ENCODE measurements around the gene UBAC2. TPM values are rescaled to one million over a fixed set of nuclear protein-coding genes. Genes with fewer than 3 reads are reported as not detected.

UBAC2 gene
- total RNA-seq, 4 donors from 2014 or later: 51.0 to 71.5 (median 61.1) TPM

DNA sequence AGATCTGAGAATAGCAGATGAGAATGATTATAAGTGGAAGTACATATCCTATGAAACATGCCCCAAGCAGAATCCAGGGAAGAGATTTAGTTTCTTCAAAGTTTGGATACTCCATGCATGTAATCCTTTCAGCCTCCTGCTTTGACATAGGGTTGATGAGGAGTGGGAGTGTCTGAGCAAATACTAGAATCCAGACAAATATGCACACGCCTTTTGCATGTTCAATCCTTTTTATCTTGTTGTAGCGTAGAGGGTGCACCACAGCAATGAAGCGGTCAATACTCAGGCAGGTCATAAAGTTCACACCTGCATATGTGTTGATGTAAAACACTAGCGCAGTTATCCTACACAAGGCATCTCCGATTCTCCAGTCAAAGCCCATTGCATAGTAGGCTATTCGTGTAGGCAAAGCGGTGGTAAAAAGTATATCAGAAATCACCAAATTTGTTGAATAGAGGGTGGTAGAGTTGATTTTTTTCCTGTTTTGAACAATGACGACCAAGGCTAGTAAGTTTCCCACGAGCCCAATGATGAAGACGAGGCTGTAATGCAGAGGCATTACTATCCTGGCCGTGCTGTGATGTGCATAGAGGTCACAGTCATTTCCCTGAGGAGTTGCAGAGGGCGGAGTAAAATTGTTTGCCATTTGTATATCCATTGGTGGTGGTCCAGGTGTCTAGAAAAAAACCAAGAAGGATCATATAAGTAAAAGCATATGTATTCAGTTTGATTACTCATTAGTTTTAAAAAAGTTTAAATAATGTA lies 95.0 kb downstream of the UBAC2 start:
- intact Hi-C loops (cut with DNase I; ENCODE audit: low total_unique reads) (no loop called here), in situ Hi-C loops (cut with MboI; ENCODE audit: low sequenced_read_pairs in 4 of 4) (no loop called here)
- Histone ChIP-seq H3K27me3 (no peaks in the 10 kb centered on the region), H3K9me3 (no peaks in the 10 kb centered on the region), H3K4me3 (no peak overlapping the region), H3K4me1 (peaks cover 0 to 4% of the 10 kb centered on the region in 2 donors), H3K36me3 (no peaks in the 10 kb centered on the region), H3K27ac (no peak overlapping the region)
- ATAC-seq: no peak
- no peak for DNase-seq
- no peak for TF ChIP-seq POLR2A (IDR thresholded peaks at IDR 0.05)
- TF ChIP-seq, protein P1, sequence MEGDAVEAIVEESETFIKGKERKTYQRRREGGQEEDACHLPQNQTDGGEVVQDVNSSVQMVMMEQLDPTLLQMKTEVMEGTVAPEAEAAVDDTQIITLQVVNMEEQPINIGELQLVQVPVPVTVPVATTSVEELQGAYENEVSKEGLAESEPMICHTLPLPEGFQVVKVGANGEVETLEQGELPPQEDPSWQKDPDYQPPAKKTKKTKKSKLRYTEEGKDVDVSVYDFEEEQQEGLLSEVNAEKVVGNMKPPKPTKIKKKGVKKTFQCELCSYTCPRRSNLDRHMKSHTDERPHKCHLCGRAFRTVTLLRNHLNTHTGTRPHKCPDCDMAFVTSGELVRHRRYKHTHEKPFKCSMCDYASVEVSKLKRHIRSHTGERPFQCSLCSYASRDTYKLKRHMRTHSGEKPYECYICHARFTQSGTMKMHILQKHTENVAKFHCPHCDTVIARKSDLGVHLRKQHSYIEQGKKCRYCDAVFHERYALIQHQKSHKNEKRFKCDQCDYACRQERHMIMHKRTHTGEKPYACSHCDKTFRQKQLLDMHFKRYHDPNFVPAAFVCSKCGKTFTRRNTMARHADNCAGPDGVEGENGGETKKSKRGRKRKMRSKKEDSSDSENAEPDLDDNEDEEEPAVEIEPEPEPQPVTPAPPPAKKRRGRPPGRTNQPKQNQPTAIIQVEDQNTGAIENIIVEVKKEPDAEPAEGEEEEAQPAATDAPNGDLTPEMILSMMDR (IDR thresholded peaks at IDR 0.05 in 4 of 5, conservative IDR thresholded peaks at IDR 0.05 in 1 of 5): no peak

DNA sequence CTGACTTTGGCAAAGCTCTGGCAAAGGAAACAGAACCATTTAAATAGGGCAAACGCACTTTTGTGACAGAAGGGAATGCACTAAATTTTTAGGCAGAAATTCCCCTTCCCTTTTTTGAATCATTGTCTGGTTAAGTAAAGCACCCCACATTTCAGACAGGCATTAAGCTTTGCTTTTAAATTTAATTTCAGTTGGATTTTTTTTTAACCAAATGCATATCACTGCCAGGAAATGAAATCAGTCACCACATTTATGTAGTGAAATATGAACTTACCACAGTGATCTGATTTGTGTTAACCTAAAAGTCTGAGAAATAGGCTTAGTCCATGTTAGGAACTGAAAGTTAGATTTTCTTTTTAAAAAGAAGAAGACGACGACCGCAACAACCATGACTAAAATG lies 95.7 kb downstream of the UBAC2 start:
- peaks cover 0 to 4% of the 10 kb centered on the region in 2 donors for H3K4me1 ChIP-seq
- DNase-seq (no peak), ATAC-seq (no peak)
- in situ Hi-C loops (cut with MboI; ENCODE audit: low sequenced_read_pairs in 4 of 4) (no loop called here), intact Hi-C loops (cut with DNase I; ENCODE audit: low total_unique reads) (no loop called here)
- H3K9me3 ChIP-seq: no peaks in the 10 kb centered on the region
- H3K36me3 ChIP-seq: no peaks in the 10 kb centered on the region
- no peaks in the 10 kb centered on the region for H3K27me3 ChIP-seq
- no peak overlapping the region for H3K27ac ChIP-seq
- TF ChIP-seq POLR2A (IDR thresholded peaks at IDR 0.05): no peak
- H3K4me3 ChIP-seq: no peak overlapping the region

DNA sequence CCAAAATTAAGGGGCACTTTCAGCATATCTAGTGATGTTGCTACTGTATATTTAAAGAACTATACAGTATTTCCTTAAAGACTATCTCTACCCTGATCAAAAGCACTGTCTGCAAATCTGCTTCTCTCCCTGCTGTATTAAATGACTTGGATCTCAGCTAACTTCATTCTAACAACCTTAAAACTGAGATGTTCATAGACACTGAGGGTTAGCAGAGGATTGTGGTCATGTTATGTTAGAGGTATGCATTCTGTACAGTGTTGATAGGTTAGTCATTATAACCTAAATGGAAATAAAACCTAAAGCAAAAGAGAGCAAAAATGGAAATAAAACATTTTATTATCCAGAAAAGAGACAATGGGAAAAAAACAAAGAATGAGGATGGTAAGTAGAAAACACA lies 96.7 kb downstream of the UBAC2 start:
- no peaks in the 10 kb centered on the region for H3K9me3 ChIP-seq
- intact Hi-C loops (cut with DNase I; ENCODE audit: low total_unique reads): no loop called here

DNA sequence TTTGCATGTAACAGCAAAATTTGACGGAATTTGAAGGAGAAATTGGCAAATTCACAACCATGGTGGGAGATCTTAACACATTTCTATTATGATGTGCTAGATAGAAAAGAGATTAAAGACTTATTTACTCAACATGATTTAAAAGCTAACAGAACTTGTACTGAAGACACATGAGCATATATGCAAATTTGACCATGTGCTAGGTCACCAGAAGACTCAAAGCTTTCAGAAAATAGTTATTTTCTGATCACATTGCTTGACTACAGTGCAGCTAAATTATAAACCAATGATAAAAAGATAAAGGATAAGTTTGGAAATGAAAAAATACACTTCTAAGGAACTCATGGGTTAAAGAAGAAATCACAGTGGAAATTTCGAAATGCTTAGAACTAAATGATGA lies 97.4 kb downstream of the UBAC2 start:
- Histone ChIP-seq H3K27ac (no peak overlapping the region), H3K4me1 (peaks cover 0 to 4% of the 10 kb centered on the region in 2 donors), H3K9me3 (no peaks in the 10 kb centered on the region), H3K27me3 (no peaks in the 10 kb centered on the region), H3K36me3 (no peaks in the 10 kb centered on the region), H3K4me3 (no peak overlapping the region)
- in situ Hi-C loops (cut with MboI; ENCODE audit: low sequenced_read_pairs in 4 of 4): no loop called here
- intact Hi-C loops (cut with DNase I; ENCODE audit: low total_unique reads): no loop called here
- ATAC-seq (no peak), DNase-seq (no peak)
- TF ChIP-seq, protein P1 (IDR thresholded peaks at IDR 0.05 in 4 of 5, conservative IDR thresholded peaks at IDR 0.05 in 1 of 5): no peak
- no peak for TF ChIP-seq POLR2A (IDR thresholded peaks at IDR 0.05)

More for the DNA sequence above, 96.7 kb downstream of the UBAC2 start:
- no peak overlapping the region for H3K27ac ChIP-seq
- in situ Hi-C loops (cut with MboI; ENCODE audit: low sequenced_read_pairs in 4 of 4): no loop called here
- no peak overlapping the region for H3K4me3 ChIP-seq
- DNase-seq: no peak
- TF ChIP-seq, protein P1 (IDR thresholded peaks at IDR 0.05 in 4 of 5, conservative IDR thresholded peaks at IDR 0.05 in 1 of 5): no peak
- TF ChIP-seq POLR2A (IDR thresholded peaks at IDR 0.05): no peak
- no peak for ATAC-seq
- no peaks in the 10 kb centered on the region for H3K27me3 ChIP-seq
- H3K4me1 ChIP-seq: peaks cover 0 to 4% of the 10 kb centered on the region in 2 donors
- H3K36me3 ChIP-seq: no peaks in the 10 kb centered on the region

DNA sequence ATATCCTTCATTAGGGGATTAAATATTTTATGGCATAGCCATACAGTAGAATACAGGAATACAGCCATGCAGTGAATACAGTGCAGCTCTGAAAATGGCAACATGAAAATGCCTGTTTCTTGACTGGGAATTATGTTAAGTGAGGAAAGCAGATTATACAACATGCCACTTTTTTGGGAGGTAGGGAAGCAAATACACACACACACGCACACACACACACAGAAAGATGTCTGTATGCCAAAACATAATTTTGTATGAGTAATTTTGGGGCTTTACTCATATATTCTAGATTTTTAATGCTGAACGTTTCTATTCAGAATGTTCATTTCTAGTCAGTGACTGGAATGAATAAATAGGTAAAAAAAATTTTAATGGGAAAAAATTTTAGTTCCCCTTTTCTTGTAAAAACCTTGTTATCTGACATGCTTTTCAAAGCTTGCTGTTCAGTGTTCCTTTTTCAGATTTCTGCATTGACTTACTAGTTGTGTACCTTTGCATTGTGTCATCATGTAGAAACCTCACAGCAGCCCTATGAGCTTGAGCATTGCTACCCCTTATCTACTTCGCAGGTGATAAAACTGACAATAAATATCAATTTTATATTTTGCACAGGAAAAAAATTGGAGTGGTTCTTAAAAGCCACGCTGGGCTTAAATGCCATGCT lies 98.7 kb downstream of the UBAC2 start:
- Histone ChIP-seq H3K4me3 (no peak overlapping the region), H3K9me3 (no peaks in the 10 kb centered on the region), H3K36me3 (no peaks in the 10 kb centered on the region), H3K4me1 (peaks cover 0 to 4% of the 10 kb centered on the region in 2 donors), H3K27ac (no peak overlapping the region), H3K27me3 (no peaks in the 10 kb centered on the region)
- ATAC-seq: no peak
- no peak for DNase-seq
- intact Hi-C loops (cut with DNase I; ENCODE audit: low total_unique reads) (no loop called here), in situ Hi-C loops (cut with MboI; ENCODE audit: low sequenced_read_pairs in 4 of 4) (no loop called here)
- TF ChIP-seq, protein P1 (IDR thresholded peaks at IDR 0.05 in 4 of 5, conservative IDR thresholded peaks at IDR 0.05 in 1 of 5): no peak
- no peak for TF ChIP-seq POLR2A (IDR thresholded peaks at IDR 0.05)
